ENCODE data around the gene TNS2.

DNA sequence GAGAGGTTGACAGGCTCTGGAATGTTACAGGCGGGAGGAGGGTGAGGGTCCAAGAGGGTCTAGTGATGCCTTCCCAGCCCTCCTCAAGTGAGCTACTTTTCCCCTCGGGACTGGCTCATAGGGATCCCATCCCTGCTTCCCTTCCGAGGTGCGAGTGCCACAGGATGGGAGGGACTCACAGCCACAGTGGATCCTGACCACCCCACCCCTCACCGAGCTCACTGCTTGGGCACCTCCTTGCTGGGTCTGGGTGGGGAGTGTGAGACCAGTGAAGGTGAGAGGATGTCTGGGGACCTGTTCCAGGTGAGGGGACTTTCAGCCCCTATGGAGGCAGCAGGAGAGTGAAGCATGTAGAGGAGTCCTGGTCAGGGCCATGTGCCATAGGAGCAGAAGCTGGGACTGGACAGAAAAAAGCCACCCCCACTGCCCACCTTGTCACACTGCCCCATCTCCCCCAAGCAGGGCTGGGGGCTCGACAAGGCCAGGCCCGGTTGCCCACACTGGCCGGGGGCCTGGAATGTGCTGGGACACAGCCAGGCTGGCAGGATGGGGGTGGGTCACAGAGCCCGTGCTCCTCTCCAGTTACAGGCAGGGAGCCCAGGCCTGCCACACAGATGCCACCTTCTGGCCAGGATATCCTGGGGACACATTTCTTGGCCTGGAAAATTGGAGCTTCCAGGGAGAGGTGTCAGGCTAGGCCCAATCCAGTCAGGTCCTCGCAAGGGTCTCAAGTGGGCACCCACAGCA lies 1.7 kb upstream of the TNS2 start:
- TF ChIP-seq, protein P1, sequence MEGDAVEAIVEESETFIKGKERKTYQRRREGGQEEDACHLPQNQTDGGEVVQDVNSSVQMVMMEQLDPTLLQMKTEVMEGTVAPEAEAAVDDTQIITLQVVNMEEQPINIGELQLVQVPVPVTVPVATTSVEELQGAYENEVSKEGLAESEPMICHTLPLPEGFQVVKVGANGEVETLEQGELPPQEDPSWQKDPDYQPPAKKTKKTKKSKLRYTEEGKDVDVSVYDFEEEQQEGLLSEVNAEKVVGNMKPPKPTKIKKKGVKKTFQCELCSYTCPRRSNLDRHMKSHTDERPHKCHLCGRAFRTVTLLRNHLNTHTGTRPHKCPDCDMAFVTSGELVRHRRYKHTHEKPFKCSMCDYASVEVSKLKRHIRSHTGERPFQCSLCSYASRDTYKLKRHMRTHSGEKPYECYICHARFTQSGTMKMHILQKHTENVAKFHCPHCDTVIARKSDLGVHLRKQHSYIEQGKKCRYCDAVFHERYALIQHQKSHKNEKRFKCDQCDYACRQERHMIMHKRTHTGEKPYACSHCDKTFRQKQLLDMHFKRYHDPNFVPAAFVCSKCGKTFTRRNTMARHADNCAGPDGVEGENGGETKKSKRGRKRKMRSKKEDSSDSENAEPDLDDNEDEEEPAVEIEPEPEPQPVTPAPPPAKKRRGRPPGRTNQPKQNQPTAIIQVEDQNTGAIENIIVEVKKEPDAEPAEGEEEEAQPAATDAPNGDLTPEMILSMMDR (IDR thresholded peaks at IDR 0.05; ENCODE audit: insufficient read depth, low read length, poor library complexity, severe bottlenecking), result no peak
- TF ChIP-seq EZH2phosphoT487 (conservative IDR thresholded peaks at IDR 0.05; ENCODE audit: low read length), result no peak

Data from SU-DHL-6 (cell line).